KOPT-K1 (cell line): ENCODE results near the gene BHLHE41.

ENCODE experiments used
- H3K27ac ChIP-seq: fragments of 200-600 bp; sonication (generic); 2 replicates; pipeline ENCODE4 v1.5.1; 2016; ENCODE audit warnings: antibody characterized with exemption, mild to moderate bottlenecking, low read depth, low read length; ENCODE audit not compliant: poor library complexity, severe bottlenecking
- H3K36me3 ChIP-seq: fragments of 200-600 bp; sonication (generic); 2 replicates; pipeline ENCODE4 v1.5.1; 2017; ENCODE audit warnings: antibody characterized with exemption, mild to moderate bottlenecking, low read length, moderate library complexity; ENCODE audit not compliant: insufficient read depth
- H3K9me3 ChIP-seq: fragments of 200-600 bp; sonication (generic); 2 replicates; pipeline ENCODE4 v1.5.1; 2017; ENCODE audit warnings: antibody characterized with exemption, low read length, mild to moderate bottlenecking; ENCODE audit not compliant: insufficient read depth, poor library complexity, severe bottlenecking

Gene BHLHE41

DNA sequence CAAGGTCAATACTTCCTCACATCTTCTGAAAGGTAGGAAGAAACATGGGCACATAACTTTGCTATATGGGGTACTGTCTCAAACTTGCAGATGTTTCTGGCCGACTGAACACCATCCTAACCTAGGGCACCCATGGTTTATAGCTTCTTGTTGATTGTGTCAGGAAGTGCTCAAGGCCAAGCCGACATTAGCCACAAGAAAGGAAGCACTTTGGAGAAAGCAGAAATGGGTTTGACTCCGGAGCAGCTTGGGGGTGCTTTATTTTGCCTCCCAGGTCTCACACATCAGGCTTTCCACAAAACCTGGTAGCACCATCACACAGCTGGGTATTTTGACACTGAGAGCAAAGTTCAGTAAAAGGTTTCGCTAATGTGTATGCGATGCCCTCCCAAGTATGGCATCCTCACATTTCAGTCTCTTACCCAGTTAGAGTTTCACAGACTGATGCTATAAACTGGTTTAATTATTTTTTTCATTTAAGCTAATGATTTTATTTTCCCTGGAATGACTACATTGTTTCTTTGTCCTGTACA lies 25.2 kb upstream of the BHLHE41 start:
- Histone ChIP-seq H3K27ac (no peak overlapping the region), H3K36me3 (no peaks in the 10 kb centered on the region), H3K9me3 (no peaks in the 10 kb centered on the region)

DNA sequence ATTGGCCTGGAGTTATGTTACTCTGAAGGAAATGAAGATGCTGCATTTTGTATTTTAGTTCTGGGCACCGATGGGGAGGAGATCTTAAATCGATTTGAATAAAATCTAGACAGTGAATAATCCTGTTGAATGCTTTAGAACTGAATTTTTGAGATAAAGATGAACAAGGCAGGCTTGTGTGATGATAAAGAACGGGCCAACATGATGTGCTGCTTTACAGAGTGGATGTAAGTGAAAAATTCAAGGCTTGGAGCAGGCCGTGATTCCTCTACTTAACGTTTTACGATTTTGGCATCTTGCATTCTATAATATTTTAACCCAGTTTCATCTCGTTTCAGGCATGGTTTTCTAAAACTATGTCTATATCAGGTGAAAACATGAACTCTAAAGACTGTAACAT lies 23.5 kb upstream of the BHLHE41 start:
- H3K9me3 ChIP-seq: no peaks in the 10 kb centered on the region
- H3K36me3 ChIP-seq: no peaks in the 10 kb centered on the region
- H3K27ac ChIP-seq: no peak overlapping the region

DNA sequence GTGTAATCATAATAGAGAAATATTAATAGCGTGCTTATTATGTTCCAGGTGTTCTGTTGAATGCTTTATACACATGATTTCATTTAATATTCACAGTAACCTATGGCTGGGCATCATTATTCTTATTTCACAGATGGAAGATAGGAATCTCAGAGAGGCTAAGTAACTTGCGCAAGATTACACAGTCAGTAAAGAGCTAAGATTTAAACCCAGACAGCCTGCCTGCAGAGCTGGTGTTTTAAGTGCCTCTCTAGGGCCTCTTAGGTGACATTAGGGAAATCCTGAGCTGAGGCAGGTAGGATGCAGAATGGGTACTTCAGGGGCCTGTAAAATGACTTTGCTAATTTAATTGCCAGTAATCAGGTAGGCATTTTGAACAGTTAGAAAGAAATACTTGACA lies 18.5 kb upstream of the BHLHE41 start:
- H3K27ac ChIP-seq: no peak overlapping the region
- H3K9me3 ChIP-seq: no peaks in the 10 kb centered on the region
- no peaks in the 10 kb centered on the region for H3K36me3 ChIP-seq

DNA sequence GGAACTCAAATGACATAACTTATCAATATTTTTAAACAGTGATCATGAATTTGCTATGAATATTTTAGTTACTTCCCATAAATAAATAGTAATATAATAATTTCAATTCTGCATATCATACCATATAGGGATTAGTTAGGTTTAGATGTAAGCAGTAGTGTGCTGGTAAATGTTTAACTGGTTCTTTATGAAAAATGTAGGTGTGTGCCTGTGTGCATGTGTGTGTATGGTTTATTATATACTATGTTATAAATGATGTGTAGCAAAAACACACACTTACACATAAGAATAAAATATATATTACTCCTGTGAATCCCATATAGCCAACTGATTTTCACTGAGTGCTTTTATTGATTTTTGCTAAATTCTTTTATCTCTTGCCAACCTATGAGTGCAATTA lies 14.0 kb upstream of the BHLHE41 start:
- no peaks in the 10 kb centered on the region for H3K36me3 ChIP-seq
- H3K9me3 ChIP-seq: no peaks in the 10 kb centered on the region
- no peak overlapping the region for H3K27ac ChIP-seq

DNA sequence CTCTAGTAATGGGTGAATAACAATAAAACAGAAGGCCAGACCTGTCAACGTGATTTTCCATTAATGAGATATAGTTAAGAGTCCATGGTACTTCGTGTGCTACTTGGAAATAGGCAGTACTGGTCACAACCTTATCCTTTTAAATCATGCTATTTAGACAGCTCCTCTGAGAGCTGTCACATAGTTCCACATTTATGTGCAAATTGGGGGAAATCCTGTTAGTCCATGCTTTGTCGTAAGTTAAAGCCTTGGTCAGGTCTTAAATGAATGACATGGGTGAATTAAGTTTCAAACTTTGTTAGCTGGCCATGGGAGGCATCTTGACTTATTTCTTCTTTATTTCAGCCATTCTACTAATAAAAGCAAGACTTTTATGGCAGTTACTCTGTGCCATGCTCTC lies 11.9 kb upstream of the BHLHE41 start:
- no peak overlapping the region for H3K27ac ChIP-seq
- H3K36me3 ChIP-seq: no peaks in the 10 kb centered on the region
- no peaks in the 10 kb centered on the region for H3K9me3 ChIP-seq

DNA sequence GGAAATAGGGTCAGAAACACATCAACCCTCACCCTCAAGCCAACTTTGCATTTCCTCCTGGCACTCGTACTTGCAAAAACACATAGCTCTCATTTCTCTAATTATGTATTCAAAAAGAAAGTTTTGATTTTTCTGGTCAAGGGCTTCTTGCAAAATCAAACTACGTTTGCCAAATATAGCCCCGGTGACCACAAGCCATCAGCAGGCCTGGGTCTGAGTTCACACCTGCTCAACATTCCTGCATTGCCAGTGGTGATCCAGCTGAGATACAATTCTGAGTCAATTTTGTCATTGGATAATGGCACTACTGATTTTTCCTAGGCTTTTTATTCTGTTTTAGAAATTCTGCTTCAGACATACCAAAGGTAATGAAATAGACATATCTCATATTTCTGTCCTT lies 10.7 kb upstream of the BHLHE41 start:
- no peaks in the 10 kb centered on the region for H3K9me3 ChIP-seq
- H3K27ac ChIP-seq: no peak overlapping the region
- no peaks in the 10 kb centered on the region for H3K36me3 ChIP-seq

DNA sequence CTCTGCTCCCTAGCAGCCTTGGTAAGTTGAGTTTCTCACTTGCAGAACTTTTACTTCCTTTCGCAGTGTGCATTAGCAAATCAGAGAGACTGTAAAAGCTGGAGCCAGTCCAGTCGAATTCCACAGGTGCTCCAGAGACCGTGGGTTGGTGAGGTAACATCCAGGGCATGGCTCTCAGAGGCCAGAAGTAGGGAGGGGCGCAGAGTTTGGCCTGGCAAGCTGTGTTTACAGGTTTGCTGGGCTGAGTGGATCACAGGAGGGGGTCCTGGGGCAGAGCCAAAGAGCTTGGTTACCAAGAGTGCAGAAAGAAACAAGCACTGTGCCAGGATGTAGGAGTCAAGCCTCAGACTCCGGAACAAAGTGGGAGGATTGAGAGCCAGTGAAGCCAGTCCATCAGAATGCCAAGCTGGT lies 10.2 kb upstream of the BHLHE41 start:
- no peak overlapping the region for H3K27ac ChIP-seq
- no peaks in the 10 kb centered on the region for H3K36me3 ChIP-seq
- no peaks in the 10 kb centered on the region for H3K9me3 ChIP-seq

DNA sequence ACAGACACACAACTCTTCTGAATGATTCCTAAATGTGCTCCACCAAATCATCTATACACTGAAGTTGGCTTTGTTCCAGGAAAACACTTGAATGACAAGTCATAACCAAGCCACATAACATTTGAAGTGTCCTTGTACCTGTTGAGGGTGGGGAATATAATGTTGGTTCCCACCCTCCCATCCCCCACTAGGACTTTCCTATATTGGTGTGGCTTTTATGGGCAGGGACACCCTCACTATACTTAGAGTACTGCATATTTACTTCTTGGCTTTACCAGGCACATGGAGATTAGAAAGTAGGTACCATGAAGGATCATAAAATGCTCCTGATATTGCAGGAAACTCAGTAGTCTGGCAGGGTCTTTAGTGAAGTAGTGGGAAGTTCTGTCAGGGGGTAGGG lies 9.7 kb upstream of the BHLHE41 start:
- H3K36me3 ChIP-seq: no peaks in the 10 kb centered on the region
- no peaks in the 10 kb centered on the region for H3K9me3 ChIP-seq
- H3K27ac ChIP-seq: no peak overlapping the region

DNA sequence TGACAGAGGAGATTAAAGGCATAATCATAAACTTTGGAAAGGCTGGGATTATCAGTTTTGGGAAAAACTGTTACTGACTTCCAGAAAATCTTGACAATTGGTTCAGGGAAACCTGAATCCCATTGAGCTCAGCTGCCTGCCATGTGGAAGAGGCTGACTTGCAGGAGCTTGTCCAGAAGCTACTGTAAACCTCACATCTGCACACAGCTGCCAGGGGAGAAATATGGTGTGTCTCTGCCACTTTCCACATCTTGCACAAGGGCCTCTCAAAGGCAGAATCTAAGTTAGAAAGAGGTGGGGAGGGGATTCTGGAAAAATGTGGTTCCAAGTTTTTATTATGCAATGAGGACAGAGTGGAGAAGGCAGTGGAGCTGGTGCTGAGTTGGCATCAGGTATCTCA lies 8.7 kb upstream of the BHLHE41 start:
- H3K27ac ChIP-seq: no peak overlapping the region
- H3K36me3 ChIP-seq: no peaks in the 10 kb centered on the region

DNA sequence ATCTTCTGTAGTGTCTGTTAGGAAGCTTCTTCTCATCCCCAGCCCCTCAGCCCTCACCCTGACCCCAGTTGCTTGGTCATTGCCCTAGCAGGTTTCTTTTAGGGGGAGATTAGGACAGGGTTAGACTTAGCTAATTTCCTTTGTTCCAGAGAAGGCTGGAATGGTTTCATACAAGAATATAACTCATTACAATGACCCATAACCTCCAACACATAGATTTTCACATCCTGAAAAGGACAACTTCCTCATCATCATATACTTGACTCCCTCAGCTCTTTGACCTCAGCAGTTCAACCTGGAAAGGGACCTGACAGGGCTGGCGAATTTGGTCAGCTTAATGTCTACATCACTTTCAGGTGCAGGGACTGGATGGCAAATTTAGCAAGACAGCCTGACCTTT lies 8.0 kb upstream of the BHLHE41 start:
- Histone ChIP-seq H3K9me3 (no peaks in the 10 kb centered on the region), H3K36me3 (no peaks in the 10 kb centered on the region), H3K27ac (no peak overlapping the region)

More for the DNA sequence above, 8.7 kb upstream of the BHLHE41 start:
- no peaks in the 10 kb centered on the region for H3K9me3 ChIP-seq

DNA sequence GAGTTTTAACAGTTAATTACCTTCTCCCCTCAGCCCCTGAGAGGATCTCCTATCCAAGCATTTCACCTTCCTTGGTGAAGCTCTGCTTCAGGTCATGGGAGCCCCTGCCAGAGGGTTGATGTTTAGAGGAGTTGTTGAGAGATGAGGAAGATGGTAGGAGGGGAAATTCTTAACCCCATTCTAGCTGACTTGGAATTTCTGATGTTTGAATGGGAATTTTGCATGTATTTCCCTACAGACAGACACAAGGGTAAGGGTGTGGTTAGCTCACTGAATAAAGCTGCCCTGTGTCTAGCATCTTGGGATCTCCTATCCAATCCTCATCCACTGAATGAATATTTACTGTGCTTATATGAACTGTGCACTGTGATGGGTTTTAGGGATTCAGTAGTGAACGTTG lies 7.1 kb upstream of the BHLHE41 start:
- Histone ChIP-seq H3K27ac (no peak overlapping the region), H3K9me3 (no peaks in the 10 kb centered on the region)

DNA sequence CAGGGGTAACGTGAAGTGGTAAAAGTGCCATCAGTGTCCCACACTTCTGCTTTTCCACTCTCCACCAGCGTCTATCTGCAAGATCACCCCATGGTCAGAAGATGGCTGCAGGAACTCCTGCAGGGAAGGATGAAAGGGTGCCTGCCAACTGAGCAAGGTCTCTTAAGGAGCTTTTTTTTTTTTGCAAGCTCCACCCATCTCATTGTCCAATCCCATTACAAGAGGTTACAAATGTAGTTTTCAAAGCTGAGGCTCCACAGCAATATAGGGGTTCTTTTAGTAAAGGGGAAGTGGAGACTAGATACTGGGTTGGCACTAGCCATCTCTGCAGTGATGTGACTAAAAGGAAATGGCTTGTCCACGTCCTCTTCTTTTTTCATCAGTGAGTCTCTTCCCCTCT lies 5.9 kb upstream of the BHLHE41 start:
- no peaks in the 10 kb centered on the region for H3K9me3 ChIP-seq
- no peak overlapping the region for H3K27ac ChIP-seq
- no peaks in the 10 kb centered on the region for H3K36me3 ChIP-seq

More for the DNA sequence above, 7.1 kb upstream of the BHLHE41 start:
- H3K36me3 ChIP-seq: no peaks in the 10 kb centered on the region

DNA sequence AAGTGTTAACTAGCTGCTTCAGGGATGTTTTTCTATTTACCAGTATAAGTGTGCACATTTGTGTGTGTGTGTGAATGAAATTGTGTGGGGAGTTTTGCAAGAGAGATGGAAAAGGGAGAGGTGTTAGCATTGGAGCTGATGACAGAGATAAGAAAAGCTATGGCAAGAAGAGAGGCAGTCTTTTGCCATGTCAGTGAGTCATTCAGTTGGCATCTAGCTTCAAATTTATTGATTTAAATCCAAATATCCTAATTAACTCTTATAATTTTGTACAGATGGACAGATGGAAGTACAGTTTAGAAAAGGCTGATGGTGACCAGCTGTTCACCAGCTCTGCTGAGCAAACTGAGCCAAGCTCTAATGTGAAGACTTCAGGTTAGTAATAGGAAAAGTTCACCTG lies 3.3 kb upstream of the BHLHE41 start:
- H3K27ac ChIP-seq: no peak overlapping the region
- H3K36me3 ChIP-seq: no peaks in the 10 kb centered on the region
- no peaks in the 10 kb centered on the region for H3K9me3 ChIP-seq

DNA sequence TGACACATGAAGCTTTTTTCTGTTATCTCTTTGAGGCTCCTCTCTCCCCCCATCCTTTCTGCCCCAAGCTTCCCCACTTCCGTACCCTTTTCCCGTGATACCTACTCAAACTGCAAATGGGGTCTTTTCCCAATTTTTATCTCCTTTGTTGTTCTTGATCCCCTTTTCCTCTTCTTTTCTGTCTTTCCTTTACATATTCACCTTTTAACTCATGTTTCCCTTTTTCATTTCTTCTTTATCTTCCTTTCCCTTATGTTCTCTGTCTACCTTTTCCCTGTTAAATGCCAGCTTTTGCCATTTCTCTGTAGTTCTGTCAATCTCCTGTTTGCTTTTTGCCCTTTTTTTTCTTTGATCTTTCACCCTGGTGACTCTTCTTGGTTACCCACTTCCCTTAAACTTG lies 2.6 kb upstream of the BHLHE41 start:
- H3K9me3 ChIP-seq: no peaks in the 10 kb centered on the region
- H3K27ac ChIP-seq: no peak overlapping the region
- no peaks in the 10 kb centered on the region for H3K36me3 ChIP-seq

DNA sequence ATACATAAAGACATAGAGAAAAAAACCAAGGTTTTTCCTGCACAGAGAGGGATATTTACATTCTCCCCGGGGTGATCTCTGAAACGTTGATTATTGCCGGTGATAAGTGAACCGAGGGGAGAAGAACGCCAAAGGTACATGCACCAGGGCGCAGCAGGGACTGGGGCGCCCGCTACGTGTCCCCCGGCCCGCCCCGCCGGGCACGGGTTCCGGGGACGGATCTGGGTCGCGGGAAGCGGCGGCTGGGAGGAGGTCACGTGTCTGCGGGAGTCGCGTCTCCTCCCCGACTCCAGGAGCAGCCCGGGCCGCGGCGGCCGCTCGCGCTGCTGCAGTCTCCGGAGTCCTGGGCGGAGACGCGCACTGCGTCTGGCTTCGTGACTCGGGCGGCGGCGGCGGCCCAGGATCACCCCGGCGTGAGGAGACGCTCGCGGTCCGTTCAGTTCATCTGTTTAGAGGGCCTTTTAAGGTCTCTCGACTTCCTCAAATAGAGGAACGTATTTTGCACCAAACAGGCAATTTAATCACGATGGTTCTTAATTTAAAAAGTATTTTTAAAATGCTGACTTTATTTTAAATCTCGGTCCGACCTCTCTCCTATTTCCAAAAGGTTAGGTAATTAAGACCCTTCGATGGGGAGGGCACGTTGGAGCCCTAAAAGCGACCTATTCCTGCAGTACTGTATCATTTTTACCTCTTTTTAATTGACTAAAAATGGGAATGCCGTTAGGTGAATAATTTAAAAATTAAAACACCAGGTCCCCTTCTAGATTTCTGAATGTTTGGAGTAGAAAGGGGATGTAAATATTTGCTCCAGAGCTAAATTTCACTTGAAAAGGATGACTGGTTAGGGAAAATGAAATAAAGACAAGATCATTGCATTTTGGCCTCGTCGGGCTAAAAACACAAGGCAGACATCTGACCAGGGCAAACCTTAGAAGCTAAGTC lies 1.8 kb upstream of the BHLHE41 start:
- Histone ChIP-seq H3K36me3 (no peaks in the 10 kb centered on the region), H3K27ac (no peak overlapping the region), H3K9me3 (no peaks in the 10 kb centered on the region)
